ENCODE measurements around the gene NLRX1. TPM values are rescaled to one million over a fixed set of nuclear protein-coding genes. Genes with fewer than 3 reads are reported as not detected.

The NLRX1 gene
- total RNA-seq, 1 experiment from 2014 or later = 16.7 TPM

DNA sequence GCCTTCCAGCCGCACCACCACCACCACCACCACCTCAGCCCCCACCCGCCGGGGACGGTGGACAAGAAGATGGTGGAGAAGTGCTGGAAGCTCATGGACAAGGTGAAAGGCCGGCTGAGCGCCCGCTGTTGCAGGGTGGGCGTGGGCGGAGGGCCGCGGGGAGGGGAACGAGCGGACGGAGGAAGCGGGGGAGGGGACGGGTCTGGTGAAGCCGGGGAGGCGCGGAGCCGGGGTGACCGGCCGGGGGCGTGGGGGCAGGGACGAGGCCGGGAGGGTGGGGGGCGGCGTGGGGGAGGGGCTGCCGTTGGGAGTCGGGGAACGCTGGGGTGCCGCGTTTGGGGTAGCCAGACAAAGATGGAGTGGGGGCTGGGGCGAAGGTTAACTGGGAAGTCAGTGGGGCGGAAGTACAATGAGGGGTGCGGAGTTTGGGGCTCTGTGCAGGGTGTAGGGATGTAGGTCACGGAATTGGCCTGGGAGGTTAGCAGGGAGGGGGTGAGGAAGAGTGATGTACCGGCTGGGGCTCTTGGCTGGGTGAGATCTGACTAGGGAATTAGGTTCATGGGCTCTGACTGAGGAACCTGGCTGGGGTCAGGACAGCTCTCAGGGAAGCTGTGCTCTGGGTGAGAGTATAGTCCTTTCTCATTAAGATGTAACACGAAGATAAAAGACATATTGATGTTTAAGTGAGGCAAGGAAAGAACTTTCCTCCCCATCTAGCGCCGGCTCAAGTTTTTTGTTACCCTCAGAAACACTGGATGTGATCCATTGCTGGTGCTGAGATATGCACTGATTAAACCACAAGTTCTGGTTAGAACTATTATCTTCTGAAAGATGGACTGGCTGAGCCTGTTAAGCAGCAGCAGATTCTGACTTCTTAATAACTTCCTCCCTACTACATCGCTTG, 38.2 kb downstream of the NLRX1 start:
- TF ChIP-seq, protein P1, sequence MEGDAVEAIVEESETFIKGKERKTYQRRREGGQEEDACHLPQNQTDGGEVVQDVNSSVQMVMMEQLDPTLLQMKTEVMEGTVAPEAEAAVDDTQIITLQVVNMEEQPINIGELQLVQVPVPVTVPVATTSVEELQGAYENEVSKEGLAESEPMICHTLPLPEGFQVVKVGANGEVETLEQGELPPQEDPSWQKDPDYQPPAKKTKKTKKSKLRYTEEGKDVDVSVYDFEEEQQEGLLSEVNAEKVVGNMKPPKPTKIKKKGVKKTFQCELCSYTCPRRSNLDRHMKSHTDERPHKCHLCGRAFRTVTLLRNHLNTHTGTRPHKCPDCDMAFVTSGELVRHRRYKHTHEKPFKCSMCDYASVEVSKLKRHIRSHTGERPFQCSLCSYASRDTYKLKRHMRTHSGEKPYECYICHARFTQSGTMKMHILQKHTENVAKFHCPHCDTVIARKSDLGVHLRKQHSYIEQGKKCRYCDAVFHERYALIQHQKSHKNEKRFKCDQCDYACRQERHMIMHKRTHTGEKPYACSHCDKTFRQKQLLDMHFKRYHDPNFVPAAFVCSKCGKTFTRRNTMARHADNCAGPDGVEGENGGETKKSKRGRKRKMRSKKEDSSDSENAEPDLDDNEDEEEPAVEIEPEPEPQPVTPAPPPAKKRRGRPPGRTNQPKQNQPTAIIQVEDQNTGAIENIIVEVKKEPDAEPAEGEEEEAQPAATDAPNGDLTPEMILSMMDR (IDR thresholded peaks at IDR 0.05; ENCODE audit: unreplicated experiment) = no peak
- peaks cover 6% of the 10 kb centered on the region for H3K36me3 Mint-ChIP-seq (ENCODE audit: insufficient read depth, unreplicated experiment)
- BruUV-seq (replicated peaks) = no TSS peak
- no peaks in the 10 kb centered on the region for H3K9me3 Mint-ChIP-seq (ENCODE audit: unreplicated experiment)
- ChIA-PET POLR2A (interaction anchor here (0.6 to 2.7 kb wide), 22 partner anchors 8 to 1141 kb away, joined by 3 to 12 read pairs (median 4); partner anchors contain the start of genes DPAGT1, HINFP and HMBS), CTCF (interaction anchor here (0.5 to 4.6 kb wide), 31 partner anchors 8 to 327 kb away, joined by 3 to 25 read pairs (median 4); partner anchors contain the start of gene C2CD2L)
- intact Hi-C loops (cut with micrococcal nuclease) = loop anchor here (1.0 to 5.0 kb wide), 3 partner anchors 12 to 168 kb away; no protein-coding TSS in a partner anchor
- peak overlapping the region; percentile 92 for H3K4me3 Mint-ChIP-seq (ENCODE audit: unreplicated experiment)
- H3K4me1 Mint-ChIP-seq (ENCODE audit: insufficient read depth, unreplicated experiment) = peaks cover 6% of the 10 kb centered on the region
- peak overlapping the region; percentile 68 for H3K27ac Mint-ChIP-seq (ENCODE audit: low read depth, unreplicated experiment)
- DNase-seq (ENCODE audit: unreplicated experiment) = peak; percentile 25
- no peaks in the 10 kb centered on the region for H3K27me3 Mint-ChIP-seq (ENCODE audit: insufficient read depth, unreplicated experiment)

- ChIA-PET CTCF (interaction anchor here (0.6 to 4.6 kb wide), 8 partner anchors 11 to 326 kb away, joined by 3 to 25 read pairs (median 6); no protein-coding TSS in a partner anchor), POLR2A (interaction anchor here (0.6 to 2.7 kb wide), 12 partner anchors 8 to 155 kb away, joined by 3 to 12 read pairs (median 4); partner anchors contain the start of gene DPAGT1)
- TF ChIP-seq, protein P1 (IDR thresholded peaks at IDR 0.05; ENCODE audit: unreplicated experiment) = no peak
- peaks cover 6% of the 10 kb centered on the region for H3K36me3 Mint-ChIP-seq (ENCODE audit: insufficient read depth, unreplicated experiment)
- intact Hi-C loops (cut with micrococcal nuclease) = loop anchor here (1.0 to 5.0 kb wide), 3 partner anchors 11 to 167 kb away; no protein-coding TSS in a partner anchor
- H3K27ac Mint-ChIP-seq (ENCODE audit: low read depth, unreplicated experiment) = peak overlapping the region; percentile 68
- H3K9me3 Mint-ChIP-seq (ENCODE audit: unreplicated experiment) = no peaks in the 10 kb centered on the region
- DNase-seq (ENCODE audit: unreplicated experiment) = no peak
- peaks cover 6% of the 10 kb centered on the region for H3K4me1 Mint-ChIP-seq (ENCODE audit: insufficient read depth, unreplicated experiment)
- no peaks in the 10 kb centered on the region for H3K27me3 Mint-ChIP-seq (ENCODE audit: insufficient read depth, unreplicated experiment)
- peak overlapping the region; percentile 92 for H3K4me3 Mint-ChIP-seq (ENCODE audit: unreplicated experiment)
- BruUV-seq (replicated peaks) = TSS peak; percentile 36
These were observed 39.0 kb downstream of the NLRX1 start for GRCh38 chr11:119207415-119207960.

DNA sequence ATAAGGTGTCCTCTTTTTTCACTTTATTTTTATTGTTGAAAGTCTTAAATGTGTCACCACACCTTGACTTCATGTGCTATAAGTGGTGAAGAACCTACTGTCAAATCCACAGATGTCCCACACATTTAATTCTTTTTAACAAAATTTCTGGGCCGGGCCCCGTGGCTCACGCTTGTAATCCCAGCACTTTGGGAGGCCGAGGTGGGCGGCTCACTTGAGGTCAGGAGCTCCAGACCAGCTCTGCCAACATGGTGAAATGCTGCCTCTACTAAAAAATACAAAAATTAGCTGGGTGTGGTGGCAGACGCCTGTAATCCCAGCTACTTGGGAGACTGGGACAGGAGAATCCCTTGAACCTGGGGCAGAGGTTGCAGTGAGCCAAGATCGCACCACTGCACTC, 40.7 kb downstream of the NLRX1 start:
- no peaks in the 10 kb centered on the region for H3K9me3 Mint-ChIP-seq (ENCODE audit: unreplicated experiment)
- H3K4me3 Mint-ChIP-seq (ENCODE audit: unreplicated experiment) = no peak overlapping the region
- intact Hi-C loops (cut with micrococcal nuclease) = loop anchor here (5.0 kb wide), 1 partner anchor 88 kb away; no protein-coding TSS in a partner anchor
- DNase-seq (ENCODE audit: unreplicated experiment) = no peak
- no peak overlapping the region for H3K27ac Mint-ChIP-seq (ENCODE audit: low read depth, unreplicated experiment)
- TF ChIP-seq, protein P1 (IDR thresholded peaks at IDR 0.05; ENCODE audit: unreplicated experiment) = no peak
- ChIA-PET CTCF (interaction anchor here (0.6 to 1.5 kb wide), 7 partner anchors 12 to 165 kb away, joined by 3 to 5 read pairs (median 4); no protein-coding TSS in a partner anchor), POLR2A (interaction anchor here (0.7 to 1.7 kb wide), 4 partner anchors 13 to 75 kb away, joined by 3 to 7 read pairs (median 3); no protein-coding TSS in a partner anchor)
- peaks cover 6% of the 10 kb centered on the region for H3K4me1 Mint-ChIP-seq (ENCODE audit: insufficient read depth, unreplicated experiment)
- H3K27me3 Mint-ChIP-seq (ENCODE audit: insufficient read depth, unreplicated experiment) = no peaks in the 10 kb centered on the region
- no TSS peak for BruUV-seq (replicated peaks)
- peaks cover 6% of the 10 kb centered on the region for H3K36me3 Mint-ChIP-seq (ENCODE audit: insufficient read depth, unreplicated experiment)

Measured in MCF 10A (cell line).